GM18520 (cell line): ENCODE data around the gene IL32.
A peak's percentile ranks its signal among the peaks of the same experiment; 100 is the strongest.

ENCODE experiments used
- ATAC-seq: cut with Tn5 transposase; IDR thresholded peaks from one replicate; pipeline ENCODE4 v1.9.1; 2021; ENCODE audit not compliant: unreplicated experiment

The IL32 gene

GRCh38 chr16:3088925-3089716, 23.7 kb downstream of the IL32 start:
- ATAC-seq = no peak

GRCh38 chr16:3089717-3090592, 24.5 kb downstream of the IL32 start:
- ATAC-seq = no peak

- no peak for ATAC-seq
These were observed 26.1 kb downstream of the IL32 start for GRCh38 chr16:3091551-3091950.

- no peak for ATAC-seq
These were observed 27.1 kb downstream of the IL32 start for GRCh38 chr16:3092501-3092941.

DNA sequence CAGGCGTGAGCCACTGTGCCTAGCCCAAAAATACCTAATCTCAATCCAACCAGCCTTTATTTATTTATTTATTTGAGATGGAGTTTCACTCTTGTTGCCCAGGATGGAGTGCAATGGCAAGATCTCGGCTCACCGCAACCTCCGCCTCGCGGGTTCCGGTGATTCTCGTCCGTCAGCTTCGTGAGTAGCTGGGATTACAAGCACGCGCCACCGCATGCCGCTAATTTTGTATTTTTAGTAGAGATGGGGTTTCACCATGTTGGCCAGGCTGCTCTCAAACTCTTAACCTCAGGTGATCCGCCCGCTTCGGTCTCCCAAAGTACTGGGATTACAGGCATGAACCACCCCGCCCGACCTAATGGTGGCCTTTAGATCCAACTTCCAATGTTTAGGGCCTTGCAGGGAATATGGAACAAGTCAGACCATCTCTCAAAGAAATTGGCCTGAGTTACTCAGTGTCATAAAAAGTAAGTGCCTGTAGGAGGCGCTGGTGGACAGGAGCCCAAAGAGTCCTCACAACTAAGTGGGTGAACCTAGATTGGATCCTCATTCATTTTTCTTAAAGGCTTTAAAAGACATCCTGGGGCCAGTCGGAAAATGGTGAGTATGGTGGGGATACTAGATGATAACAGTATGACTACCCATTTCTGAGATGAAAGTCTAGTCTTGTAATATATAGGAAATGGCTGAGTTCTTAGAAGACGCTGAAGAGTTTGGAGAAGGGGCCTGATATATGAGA, 29.0 kb downstream of the IL32 start:
- no peak for ATAC-seq

DNA sequence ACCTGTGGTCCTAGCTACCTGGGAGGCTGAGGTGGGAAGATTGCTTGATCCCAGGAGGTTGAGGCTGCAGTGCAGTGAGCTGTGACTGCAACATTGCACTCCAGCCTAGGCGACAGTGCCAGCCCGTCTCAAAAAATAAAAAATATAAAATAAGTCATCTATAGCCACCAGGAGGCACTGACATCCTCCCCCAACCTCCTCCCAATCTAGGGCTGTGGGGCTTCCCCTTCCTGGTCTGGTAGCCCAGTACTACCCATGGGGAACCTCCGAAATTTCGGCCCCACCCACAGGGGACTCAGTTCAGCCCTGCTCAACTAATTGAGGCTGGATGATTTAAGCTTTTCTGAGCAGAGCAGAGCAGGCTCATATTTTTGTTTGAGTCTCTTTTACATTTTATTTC, 30.4 kb downstream of the IL32 start:
- ATAC-seq = peak; percentile 38

GRCh38 chr16:3096362-3096761, 30.9 kb downstream of the IL32 start:
- ATAC-seq = no peak

DNA sequence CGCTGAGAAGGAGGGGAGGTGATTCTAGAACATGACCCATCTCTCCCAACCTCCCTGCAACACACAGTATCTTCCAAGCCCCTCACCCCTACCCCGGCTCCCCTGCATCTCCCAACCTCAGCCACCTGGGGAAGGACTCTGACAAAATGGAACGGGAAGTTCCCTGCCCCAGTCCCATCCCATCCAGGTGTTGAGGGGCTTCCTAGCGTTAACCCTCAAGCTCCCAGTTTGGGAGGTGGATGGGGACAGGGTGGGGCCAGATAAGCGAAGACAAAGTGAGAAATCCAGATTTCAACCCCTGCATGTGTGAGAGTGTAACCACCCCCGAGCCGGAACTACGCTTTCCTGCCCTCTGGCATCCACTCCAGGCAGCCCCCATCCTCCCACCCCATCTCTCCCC, 31.8 kb downstream of the IL32 start:
- ATAC-seq = no peak

DNA sequence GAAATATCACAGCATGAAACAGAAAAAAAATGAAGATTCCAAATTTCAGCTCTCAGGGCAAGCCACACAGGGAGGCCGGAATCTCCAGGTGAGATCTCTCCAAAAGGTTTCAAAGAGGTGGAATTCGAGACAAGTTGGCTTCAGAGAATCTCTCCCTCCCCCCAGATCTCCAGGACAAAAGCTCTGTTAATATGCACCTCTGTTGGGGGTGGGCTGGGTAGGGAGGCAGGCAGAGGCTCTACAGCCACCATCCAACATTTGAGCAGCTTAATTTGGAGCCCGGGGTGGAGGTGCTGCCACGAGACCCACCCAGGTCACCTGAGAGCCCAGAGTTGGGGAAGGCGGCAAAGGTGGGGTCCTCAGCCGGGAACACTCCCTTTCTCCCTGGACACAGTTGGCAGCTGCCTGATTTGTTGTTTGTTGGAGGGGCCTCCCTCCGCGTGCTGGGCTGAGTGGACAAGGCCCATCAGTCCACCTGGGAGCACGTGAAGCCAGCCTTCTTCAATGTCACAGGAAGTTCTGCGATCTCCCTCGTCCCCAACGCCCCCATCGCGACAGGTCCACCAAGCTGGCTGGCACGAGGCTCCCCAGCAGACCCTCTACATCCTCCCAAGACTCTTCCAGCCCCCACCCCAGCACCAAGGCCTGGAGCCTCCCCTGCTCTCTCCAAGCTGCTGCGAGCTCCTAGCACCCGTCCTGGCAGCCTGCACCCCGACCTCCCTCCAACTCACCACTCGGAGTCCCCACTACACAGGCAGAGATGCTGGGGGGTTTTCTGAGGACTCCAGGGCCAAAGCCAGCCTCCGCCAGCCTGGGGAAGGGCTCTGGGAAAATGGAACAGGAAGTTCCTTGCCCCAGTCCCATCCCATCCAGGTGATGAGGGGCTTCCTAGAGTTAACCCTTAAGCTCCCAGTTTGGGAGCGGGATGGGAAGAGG, 33.3 kb downstream of the IL32 start, which contains the start of gene ZSCAN10:
Gene ZSCAN10, minus strand, starts transcription at position 836 of the 936 bp plus-strand sequence. CDS start 6,357 bp downstream, outside the sequence.
- ATAC-seq = no peak

DNA sequence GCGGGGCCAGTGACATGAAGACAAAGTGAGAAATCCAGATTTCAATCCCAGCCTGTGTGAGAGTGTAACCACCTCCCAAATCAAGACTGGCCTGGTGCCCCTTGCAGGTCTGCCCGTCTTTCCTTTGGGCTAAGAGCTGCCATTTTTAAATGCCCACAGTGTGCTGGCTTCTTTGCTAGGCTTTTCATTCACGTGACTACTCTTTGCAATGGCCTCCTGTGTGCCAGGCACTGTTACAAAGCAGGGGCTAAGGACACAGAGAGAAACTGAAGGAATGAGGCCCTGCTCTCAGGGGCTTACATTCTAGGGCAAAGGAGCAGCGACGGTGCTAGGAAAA, 33.9 kb downstream of the IL32 start:
- ATAC-seq = no peak

DNA sequence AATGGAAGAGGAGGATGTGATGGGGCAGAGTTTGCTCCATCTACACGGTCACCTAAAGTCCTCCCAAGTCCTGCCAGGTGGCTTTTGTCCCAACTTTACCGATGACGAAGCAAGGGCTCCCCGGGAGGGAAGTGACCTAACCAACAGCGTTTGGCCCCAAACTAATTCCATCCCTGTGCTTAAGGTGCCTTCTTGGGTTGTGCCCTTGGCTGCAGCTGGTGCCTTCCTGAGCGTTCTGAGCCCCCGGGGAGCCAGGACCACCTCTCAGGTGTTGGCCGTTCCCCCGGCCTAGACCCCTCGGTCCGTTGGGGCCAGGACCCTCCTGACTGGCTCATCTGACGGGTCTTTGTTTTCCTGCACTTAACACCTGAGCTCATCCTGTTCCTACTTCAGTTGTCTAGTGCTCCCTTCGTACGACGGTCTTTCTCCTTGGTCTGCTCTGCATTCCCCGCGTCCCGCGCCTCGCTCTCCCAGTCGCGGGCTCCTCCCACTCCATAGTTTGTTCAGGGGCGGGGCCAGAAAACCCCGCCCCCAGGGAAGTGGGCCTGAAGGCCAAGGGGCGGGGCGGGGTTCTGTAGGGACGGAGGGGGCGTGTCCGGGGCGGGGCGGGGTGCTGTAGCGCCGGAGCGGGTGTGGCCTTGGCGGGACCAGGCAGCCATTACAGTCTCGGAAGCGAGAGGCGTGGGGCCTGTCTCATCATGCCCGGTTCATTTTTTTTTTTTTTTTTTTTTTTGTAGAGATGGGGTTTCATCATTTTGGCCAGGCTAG, 34.5 kb downstream of the IL32 start:
- ATAC-seq = peak; percentile 53

DNA sequence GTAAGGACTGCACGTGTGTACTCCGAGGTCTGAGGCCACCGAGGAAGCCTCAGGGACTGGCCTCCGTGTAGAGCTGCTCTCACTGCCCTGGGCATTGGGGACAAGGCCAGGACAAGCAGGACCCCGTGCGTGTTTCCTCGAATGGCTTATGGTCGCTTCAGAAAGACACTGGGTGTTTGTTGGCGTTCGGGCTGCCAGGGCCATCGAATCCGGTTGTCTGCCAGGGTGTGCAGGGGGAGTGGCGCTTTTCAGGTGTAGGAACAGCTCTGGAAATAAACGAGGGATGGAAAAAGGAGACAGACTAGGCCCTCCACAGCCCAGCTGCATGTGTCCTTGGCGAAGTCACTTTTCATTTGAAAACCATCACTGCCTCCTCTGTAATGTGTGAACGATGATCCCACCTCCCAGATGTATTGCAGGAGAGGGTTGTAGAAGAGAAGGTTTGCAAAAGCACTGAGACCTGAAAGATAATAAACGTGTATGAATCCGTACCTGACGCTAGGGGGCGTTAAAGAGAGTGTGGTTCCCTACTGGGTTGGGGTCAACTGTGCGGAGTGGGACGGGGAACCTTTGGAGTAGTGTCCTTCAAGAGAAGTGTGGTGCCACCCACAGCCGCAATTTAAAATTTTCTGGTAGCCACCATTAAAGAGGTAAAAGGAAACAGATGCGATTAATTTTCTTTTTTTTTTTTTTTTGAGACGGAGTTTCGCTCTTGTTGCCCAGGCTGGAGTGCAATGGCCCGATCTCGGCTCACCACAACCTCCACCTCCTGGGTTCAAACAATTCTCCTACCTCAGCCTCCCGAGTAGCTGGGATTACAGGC, 35.8 kb downstream of the IL32 start:
- ATAC-seq = no peak

DNA sequence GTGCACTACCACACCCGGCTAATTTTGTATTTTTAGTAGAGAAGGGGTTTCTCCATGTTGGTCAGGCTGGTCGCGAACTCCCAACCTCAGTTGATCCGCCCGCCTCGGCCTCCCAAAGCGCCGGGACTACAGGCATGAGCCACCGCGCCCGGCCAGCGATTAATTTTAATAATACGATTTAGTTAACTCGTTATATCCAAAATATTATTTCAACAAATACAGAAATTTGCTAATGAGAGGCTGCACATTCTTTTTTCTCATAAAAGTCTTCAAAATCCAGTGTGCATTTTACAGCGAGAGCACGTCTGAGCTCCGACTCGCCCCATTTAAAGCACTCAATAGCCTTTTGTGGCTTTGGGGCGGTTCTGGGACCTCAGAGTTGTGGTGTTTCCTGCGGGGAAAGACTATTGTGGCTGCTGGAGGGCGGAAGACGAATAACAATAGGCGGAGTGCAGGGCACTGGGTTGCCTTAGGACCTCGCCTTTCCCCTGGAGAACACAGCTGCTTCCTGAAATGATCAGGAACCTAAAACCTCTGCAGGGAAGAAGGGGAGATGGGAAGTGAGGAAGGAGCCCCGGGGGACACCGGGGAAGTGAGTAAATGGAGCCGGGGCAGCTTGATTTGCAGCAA, 36.5 kb downstream of the IL32 start:
- ATAC-seq = no peak

DNA sequence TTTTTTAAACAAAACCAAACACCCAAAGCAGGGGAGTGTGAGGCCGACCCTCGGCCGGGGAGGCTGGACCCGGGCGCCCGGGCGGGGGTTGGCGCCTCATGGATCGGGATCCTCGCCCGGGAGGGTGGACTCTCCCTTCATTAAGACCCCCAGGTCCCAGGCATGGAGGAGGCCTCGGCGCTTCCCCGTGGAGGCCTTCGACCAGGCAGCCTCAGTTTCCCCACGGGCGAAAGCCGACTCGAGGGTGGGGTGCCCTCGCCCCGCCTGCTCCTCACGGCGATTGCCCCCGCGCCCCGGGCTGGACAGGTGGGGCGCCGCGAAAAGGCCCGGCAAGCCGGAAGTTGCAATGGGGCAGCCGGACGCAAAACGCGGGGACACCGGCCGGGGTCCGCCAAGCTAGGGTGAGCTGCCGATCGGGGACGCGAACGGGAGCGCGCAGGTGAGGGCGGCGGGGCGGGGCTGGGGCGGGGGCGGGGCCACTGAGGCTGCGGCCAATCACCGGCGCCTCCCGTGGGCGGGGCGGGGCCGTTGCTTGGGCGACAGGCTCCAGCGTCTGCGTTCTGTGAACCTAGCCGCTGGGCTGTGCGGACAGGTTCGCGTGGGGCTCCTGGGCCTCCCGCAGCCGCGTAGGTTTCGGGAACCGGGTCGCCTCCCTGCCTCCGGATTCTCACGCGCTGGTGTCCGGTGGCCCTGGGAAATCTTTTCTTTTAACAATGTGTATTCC, 40.9 kb downstream of the IL32 start:
- ATAC-seq = peak; percentile 77

- ATAC-seq = no peak
These were observed 46.8 kb downstream of the IL32 start, which contains the start of gene ZNF205 for GRCh38 chr16:3112058-3112880. ZNF205 (plus strand) TSS chr16:3112586; CDS start chr16:3113431, 845 bp downstream.

DNA sequence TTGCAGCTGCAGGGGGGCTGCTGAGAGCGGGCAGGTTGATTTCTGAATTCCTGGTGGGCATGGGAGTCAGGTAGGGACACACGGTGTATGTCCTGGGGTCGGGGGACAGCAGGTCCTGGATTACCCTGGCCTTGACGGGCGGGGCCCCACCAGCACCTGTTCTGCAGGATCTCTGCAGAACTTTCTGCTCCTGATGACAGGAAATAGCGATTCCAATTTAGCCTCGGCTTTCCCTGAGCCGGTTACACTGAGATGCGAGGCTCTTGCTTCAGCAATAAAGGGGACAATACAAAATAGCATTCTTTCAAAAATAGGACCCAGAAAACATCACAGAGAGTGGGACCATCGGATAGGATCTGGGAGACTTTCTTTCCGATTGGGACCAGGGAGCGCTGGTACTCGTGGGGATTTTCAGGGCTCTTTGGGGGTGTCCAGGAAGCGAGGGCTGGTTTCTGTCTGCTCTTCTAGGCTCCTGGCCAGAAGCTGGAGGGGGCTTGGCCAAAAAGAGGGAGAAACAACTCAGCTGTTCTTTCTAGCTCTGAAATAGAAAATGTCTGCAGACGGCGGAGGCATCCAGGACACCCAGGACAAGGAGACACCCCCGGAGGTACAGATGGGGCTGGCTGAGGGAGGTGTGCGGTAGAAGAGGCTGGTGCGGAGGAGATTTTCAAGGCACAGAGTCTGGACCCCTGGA, 47.6 kb downstream of the IL32 start:
- ATAC-seq = no peak
